ENCODE measurements around the gene UNC5A.

UNC5A gene

DNA sequence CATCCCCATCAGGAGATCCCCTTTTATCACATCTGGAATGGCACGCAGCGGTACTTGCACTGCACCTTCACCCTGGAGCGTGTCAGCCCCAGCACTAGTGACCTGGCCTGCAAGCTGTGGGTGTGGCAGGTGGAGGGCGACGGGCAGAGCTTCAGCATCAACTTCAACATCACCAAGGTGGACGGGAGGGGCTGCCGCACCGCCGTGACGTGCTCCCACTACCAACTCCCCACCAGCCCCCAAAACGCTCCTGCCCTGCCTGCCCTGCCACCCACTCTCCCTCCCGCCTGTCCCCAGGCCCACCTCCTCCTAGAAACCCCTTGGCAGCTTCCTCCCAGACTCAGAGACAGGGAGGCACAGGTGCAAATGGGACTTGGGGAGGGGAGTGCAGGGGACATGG, 68.1 kb downstream of the UNC5A start:
- DNase-seq (ENCODE audit: low read depth in 2 of 3, low spot score in 2 of 3) = no peak

GRCh38 chr5:176878906-176879662, 68.7 kb downstream of the UNC5A start:
- DNase-seq (ENCODE audit: low read depth in 2 of 3, low spot score in 2 of 3) = no peak

- DNase-seq (ENCODE audit: low read depth in 2 of 3, low spot score in 2 of 3) = no peak
Measured at GRCh38 chr5:176879663-176880361, 69.5 kb downstream of the UNC5A start.

DNA sequence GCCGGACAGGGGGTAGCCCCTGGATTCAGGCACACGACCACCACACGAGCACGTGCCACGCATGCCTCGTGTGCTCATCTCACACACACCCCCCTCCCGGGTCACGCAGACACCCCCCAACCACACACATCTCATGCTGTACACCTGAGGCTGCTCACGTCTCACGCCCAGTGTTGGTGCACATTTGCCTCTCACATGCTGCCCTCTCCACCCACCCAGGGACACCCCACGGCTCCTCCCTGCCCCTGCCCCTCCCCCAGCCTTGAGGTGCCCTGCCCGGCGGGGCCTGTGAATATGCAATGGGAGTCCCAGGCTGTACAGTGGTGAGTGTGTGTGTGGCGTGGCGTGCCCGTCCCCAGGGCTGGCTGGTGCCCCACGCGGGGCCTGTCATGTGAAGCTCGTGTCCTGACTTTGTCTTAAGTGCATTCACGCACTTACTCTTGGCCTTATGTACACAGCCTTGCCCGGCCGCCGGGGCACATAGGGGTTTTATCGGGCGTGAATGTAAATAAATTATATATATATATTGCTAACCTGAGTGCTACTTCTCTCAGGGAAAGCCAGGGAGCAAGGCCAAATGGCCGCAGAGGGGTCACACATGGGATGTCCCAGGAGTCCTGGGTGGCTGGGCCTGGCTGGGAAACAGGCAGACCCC, 70.1 kb downstream of the UNC5A start:
- no peak for DNase-seq (ENCODE audit: low read depth in 2 of 3, low spot score in 2 of 3)

DNA sequence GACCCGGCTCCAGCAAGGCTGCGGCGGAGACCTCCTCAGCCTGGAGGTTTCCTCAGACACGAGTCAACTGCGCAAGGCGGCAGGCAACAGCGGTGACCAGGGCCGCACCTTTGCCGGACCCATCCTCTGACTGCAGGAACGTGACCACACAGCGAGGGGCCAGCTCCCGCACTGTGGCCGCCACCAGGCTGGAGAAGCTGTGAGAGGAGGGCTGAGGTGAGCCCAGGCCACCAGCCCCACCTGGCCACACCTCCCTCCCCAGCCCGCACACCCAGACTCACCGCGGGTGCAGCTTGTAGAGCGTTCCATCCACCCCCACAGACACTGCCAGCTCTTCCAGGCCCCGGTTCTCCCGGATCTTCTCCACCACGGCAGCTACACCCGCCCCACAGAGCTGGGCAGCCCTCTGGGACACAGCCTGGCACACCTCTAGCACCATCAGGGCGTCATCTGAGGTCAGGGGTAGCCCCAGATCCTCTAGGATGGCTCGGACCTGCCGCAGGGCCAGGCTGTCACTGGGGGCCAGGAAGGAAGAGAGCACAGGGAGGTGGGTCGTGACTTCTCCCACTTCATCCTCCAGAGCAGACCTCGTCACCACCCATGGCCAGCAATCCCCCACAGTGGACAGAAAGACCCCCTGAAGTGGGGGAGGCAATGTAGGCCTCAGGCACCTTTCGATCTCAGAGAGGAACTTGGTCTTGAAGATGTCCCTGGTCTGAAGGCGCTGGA, 70.8 kb downstream of the UNC5A start:
- no peak for DNase-seq (ENCODE audit: low read depth in 2 of 3, low spot score in 2 of 3)

GRCh38 chr5:176881816-176882566, 71.6 kb downstream of the UNC5A start:
- no peak for DNase-seq (ENCODE audit: low read depth in 2 of 3, low spot score in 2 of 3)

DNA sequence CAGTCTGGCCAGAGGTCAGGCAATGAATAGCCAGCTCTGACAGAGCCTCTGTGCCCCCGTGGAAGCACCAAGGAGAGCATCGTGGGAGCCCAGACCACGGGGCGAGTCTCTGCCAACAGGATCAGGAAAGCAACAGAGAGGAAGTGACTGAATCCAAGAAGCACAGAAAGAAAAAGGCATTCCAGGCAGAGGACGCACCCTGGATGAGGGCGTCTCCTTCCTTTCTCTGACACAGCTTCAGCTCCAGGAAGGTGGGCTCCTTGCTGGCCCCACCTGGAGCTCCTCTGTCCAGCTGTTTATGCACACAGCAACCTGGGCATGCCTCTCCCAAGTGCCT, 72.2 kb downstream of the UNC5A start:
- no peak for DNase-seq (ENCODE audit: low read depth in 2 of 3, low spot score in 2 of 3)

DNA sequence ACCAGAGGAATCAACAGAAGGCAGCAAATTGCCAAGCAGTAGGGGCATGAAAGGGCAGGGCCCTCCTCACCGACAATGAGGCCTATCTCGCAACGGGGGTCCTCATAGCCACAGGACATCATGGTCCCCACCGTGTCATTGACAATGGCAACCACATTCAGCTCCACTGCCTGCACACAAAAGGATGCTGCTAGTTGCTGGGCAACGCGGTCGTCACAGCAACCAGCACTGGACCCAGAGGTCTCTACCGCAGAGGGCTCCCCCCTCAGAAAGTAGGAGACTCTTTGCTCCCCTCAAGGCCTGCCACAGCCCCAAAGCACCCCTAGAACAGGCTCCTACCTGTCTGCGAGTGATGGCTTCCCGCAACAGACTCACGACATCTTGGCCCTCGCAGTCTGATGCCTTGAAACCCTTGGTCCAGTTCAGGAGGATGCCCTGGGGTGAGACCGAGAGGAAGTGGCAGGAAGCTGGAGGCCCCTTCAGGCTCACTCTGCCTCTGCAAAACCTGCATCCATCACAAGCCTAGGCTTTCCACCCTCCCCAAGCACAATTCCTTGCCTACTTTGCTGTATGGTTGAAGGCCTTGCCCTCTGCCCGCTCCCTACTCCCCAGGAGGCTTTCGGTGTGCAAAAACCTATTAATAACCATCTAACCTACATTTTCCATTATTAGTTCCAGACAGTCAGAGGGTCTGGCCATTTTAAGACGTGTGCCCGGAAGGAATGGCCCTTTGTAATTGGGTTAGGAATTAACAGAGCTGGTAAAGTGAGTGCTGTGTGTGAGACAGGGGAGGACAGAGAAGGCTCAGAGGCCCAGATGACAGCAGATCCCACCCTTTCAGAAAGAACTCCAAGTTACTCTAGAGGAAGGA, 73.6 kb downstream of the UNC5A start:
- no peak for DNase-seq (ENCODE audit: low read depth in 2 of 3, low spot score in 2 of 3)

DNA sequence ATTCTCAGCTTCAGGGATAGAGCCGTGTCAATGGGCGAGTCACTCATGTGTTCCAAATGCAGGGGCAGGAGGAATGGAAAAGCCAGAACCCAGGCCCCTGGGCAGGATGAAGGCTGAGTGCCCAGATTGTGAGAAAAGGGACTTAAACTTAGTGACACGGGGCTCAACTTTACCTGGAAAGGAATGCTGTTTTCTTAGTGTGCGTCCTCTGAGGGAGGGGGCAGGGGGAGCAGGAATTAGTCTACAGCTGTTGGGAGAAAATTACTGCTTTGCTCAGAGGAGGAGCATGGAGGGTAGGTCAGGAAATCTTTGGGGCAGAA, 74.2 kb downstream of the UNC5A start:
- no peak for DNase-seq (ENCODE audit: low read depth in 2 of 3, low spot score in 2 of 3)

GRCh38 chr5:176886336-176887251, 76.2 kb downstream of the UNC5A start:
- DNase-seq (ENCODE audit: low read depth in 2 of 3, low spot score in 2 of 3) = no peak

DNA sequence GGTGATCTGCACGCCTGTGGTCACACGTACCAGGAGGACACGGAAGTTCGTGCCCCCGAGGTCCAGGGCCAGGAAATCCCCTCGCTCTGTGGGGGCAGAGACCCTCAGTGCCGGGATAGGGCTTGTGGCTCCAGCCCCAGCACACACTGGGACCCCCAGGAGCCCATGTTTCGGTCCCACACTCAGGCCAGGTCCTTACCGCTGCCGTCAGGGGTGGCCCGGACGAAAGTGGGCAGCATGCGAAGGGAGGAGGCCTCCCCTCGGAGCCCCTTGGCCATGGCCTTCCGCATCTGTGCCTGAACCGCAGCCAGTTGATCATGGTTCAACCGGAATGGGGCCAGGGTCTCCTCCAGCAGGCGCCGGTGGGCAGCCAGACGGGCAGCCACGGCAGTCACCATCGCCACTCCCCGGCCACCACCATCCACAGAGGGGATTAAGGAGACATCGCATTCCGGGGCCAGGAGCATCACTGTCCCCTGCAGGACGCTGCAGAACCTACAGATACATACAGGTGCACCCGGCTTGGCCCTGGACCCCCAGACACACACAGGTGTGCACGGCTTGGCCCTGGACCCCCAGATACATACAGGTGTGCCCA, 77.0 kb downstream of the UNC5A start:
- no peak for DNase-seq (ENCODE audit: low read depth in 2 of 3, low spot score in 2 of 3)

DNA sequence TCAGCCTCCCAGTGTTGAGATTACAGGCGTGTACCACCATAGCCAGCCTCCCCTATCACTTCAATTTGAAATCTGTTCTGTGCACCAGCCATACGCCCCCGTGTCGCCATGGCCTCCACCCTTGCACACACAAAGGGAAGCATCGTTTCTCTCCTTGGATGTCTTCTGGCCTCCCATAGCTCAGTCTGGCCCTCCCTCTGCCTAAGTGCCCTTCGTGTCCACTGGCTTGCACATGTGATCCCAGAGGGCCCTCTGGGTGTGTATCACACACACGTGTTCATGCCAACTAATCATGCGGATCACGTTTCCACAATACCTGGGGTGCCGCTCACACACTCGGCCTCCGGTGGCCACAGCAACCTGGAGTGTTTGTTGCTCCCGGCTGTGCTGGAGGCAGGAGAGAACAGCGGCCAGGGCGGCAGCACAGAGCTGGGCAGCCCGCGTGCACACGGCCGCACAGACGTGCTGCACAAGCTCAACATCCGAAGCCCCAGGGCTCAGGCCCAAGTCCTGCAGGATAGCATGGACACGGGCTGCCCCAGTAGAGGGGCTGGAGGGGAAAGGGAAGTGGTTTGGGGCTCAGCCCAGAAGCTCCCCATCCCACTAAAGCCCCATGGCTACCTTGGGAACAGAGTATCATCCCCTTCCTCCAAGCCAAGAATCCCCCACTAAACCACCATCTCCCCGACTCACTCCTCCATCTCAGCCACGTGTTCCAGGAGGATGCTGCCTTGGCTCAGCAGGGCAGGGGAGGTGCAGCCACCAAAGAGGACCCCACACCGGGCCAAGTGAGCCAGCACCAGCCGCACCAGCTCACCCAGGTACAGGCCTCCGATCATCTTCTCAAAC, 77.9 kb downstream of the UNC5A start:
- DNase-seq (ENCODE audit: low read depth in 2 of 3, low spot score in 2 of 3) = no peak

- no peak for DNase-seq (ENCODE audit: low read depth in 2 of 3, low spot score in 2 of 3)
Measured at GRCh38 chr5:176888865-176889165, 78.5 kb downstream of the UNC5A start.

- DNase-seq (ENCODE audit: low read depth in 2 of 3, low spot score in 2 of 3) = no peak
Measured at GRCh38 chr5:176889321-176890280, 79.2 kb downstream of the UNC5A start.

- DNase-seq (ENCODE audit: low read depth in 2 of 3, low spot score in 2 of 3) = no peak
Measured at GRCh38 chr5:176890455-176891330, 80.3 kb downstream of the UNC5A start.
